ENCODE results near the gene CD84.

CD84 gene

GRCh38 chr1:160625725-160626498, 46.6 kb upstream of the CD84 start:
- Histone ChIP-seq H3K36me3 (ENCODE audit: insufficient read depth) (no peaks in the 10 kb centered on the region), H2AFZ (ENCODE audit: low read depth) (no peak overlapping the region), H4K20me1 (ENCODE audit: insufficient read depth) (no peaks in the 10 kb centered on the region), H3K27ac (no peak overlapping the region), H3K4me3 (IDR thresholded peaks at IDR 0.05; ENCODE audit: insufficient read depth, low read depth, low read length) (no peak overlapping the region), H3K4me1 (ENCODE audit: low read depth, poor library complexity, severe bottlenecking) (no peaks in the 10 kb centered on the region), H3K4me2 (no peak overlapping the region), H3K27me3 (ENCODE audit: insufficient read depth, low read depth) (no peaks in the 10 kb centered on the region), H3K9ac (no peak overlapping the region), H3K79me2 (ENCODE audit: insufficient read depth, low read depth) (no peaks in the 10 kb centered on the region)
- no peak for TF ChIP-seq CTCF (conservative IDR thresholded peaks at IDR 0.05; ENCODE audit: low read depth, low read length)

GRCh38 chr1:160625321-160625720, 46.0 kb upstream of the CD84 start:
- H3K9ac ChIP-seq: no peak overlapping the region

GRCh38 chr1:160624464-160624863, 45.2 kb upstream of the CD84 start:
- Histone ChIP-seq H3K4me1 (ENCODE audit: low read depth, poor library complexity, severe bottlenecking) (no peaks in the 10 kb centered on the region), H3K27ac (no peak overlapping the region), H3K36me3 (ENCODE audit: insufficient read depth) (no peaks in the 10 kb centered on the region), H3K9ac (no peak overlapping the region), H3K4me3 (IDR thresholded peaks at IDR 0.05; ENCODE audit: insufficient read depth, low read depth, low read length) (no peak overlapping the region), H3K4me2 (no peak overlapping the region), H3K27me3 (ENCODE audit: insufficient read depth, low read depth) (no peaks in the 10 kb centered on the region), H3K79me2 (ENCODE audit: insufficient read depth, low read depth) (no peaks in the 10 kb centered on the region), H2AFZ (ENCODE audit: low read depth) (no peak overlapping the region), H4K20me1 (ENCODE audit: insufficient read depth) (no peaks in the 10 kb centered on the region)
- TF ChIP-seq CTCF (conservative IDR thresholded peaks at IDR 0.05; ENCODE audit: low read depth, low read length): no peak

More at GRCh38 chr1:160625321-160625720, 46.0 kb upstream of the CD84 start:
- H2AFZ ChIP-seq (ENCODE audit: low read depth): no peak overlapping the region
- no peaks in the 10 kb centered on the region for H3K27me3 ChIP-seq (ENCODE audit: insufficient read depth, low read depth)
- TF ChIP-seq CTCF (conservative IDR thresholded peaks at IDR 0.05; ENCODE audit: low read depth, low read length): no peak
- H3K36me3 ChIP-seq (ENCODE audit: insufficient read depth): no peaks in the 10 kb centered on the region
- H3K79me2 ChIP-seq (ENCODE audit: insufficient read depth, low read depth): no peaks in the 10 kb centered on the region
- no peaks in the 10 kb centered on the region for H3K4me1 ChIP-seq (ENCODE audit: low read depth, poor library complexity, severe bottlenecking)
- H3K4me3 ChIP-seq (IDR thresholded peaks at IDR 0.05; ENCODE audit: insufficient read depth, low read depth, low read length): no peak overlapping the region
- no peaks in the 10 kb centered on the region for H4K20me1 ChIP-seq (ENCODE audit: insufficient read depth)
- no peak overlapping the region for H3K27ac ChIP-seq
- H3K4me2 ChIP-seq: no peak overlapping the region

- Histone ChIP-seq H3K4me1 (ENCODE audit: low read depth, poor library complexity, severe bottlenecking) (no peaks in the 10 kb centered on the region), H3K4me3 (IDR thresholded peaks at IDR 0.05; ENCODE audit: insufficient read depth, low read depth, low read length) (no peak overlapping the region), H3K9ac (no peak overlapping the region), H4K20me1 (ENCODE audit: insufficient read depth) (no peaks in the 10 kb centered on the region), H3K4me2 (no peak overlapping the region), H3K27me3 (ENCODE audit: insufficient read depth, low read depth) (no peaks in the 10 kb centered on the region), H3K36me3 (ENCODE audit: insufficient read depth) (no peaks in the 10 kb centered on the region), H3K27ac (no peak overlapping the region), H2AFZ (ENCODE audit: low read depth) (no peak overlapping the region), H3K79me2 (ENCODE audit: insufficient read depth, low read depth) (no peaks in the 10 kb centered on the region)
- no peak for TF ChIP-seq CTCF (conservative IDR thresholded peaks at IDR 0.05; ENCODE audit: low read depth, low read length)
Measured at GRCh38 chr1:160623862-160624261, 44.6 kb upstream of the CD84 start.
